Gastroesophageal sphincter (tissue), 4 donors: ENCODE data around the gene CLSTN2. TPM values are rescaled to one million over a fixed set of nuclear protein-coding genes. Genes with fewer than 3 reads are reported as not detected.

ENCODE experiments used
- ATAC-seq: fragments of 150-250 bp; one replicate; pipeline ENCODE4 v1.9.1; 2016; ENCODE audit warnings: mild to moderate bottlenecking, moderate library complexity
- H3K27ac ChIP-seq, 4 donors: fragments of 200-600 bp; sonication (generic) in 3 of 4; 1 replicate in 3 of 4; 2 replicates in 1 of 4; pipeline ENCODE4 v1.5.1; 2016 to 2019
- H3K27me3 ChIP-seq: fragments of 200-600 bp; sonication (generic); one replicate; pipeline ENCODE4 v1.5.1; 2019
- H3K36me3 ChIP-seq, 2 donors: fragments of 200-600 bp; sonication (generic); one replicate each; pipeline ENCODE4 v1.5.1; 2019; ENCODE audit warnings: control low read depth in 1 of 2
- H3K4me1 ChIP-seq, 3 donors: fragments of 200-600 bp; sonication (generic); 1 replicate in 2 of 3; 2 replicates in 1 of 3; pipeline ENCODE4 v1.5.1; 2016 to 2019; ENCODE audit warnings: control low read depth in 2 of 3
- H3K4me3 ChIP-seq, 2 donors: fragments of 200-600 bp; sonication (generic); one replicate each; pipeline ENCODE4 v1.5.1; 2019; ENCODE audit warnings: mild to moderate bottlenecking in 1 of 2, moderate library complexity in 1 of 2
- H3K9me3 ChIP-seq, 3 donors: fragments of 200-600 bp; sonication (generic); one replicate each; pipeline ENCODE4 v1.5.1; 2017 to 2019; ENCODE audit warnings: control low read depth in 2 of 3
- EP300 ChIP-seq: sonication (generic); formaldehyde crosslinking; IDR thresholded peaks from one replicate; pipeline ENCODE4 v1.6.1; 2017; ENCODE audit warnings: antibody characterized with exemption, mild to moderate bottlenecking
- POLR2A ChIP-seq, 2 donors: fragments of 450-650 bp; IDR thresholded peaks; one replicate each; pipeline ENCODE4 v1.6.1; 2017; ENCODE audit warnings: antibody characterized with exemption in 2 of 2, mild to moderate bottlenecking in 2 of 2, moderate library complexity in 1 of 2
- POLR2AphosphoS5 ChIP-seq: sonication (generic); formaldehyde crosslinking; IDR thresholded peaks from one replicate; pipeline ENCODE4 v1.6.1; 2017; ENCODE audit warnings: antibody characterized with exemption
- WGBS, 2 donors: methylation state at CpG; one replicate each; pipeline ENCODE4 v1.1.5; 2018; ENCODE audit warnings: low coverage in 1 of 2; 5-methylcytosine and 5-hydroxymethylcytosine counted together
- total RNA-seq, 4 donors: library from RNA; depleted of rRNA; stranded (reverse); fragments of >200 nt; gene quantifications; one replicate each; pipeline ENCODE4 v1.1.0, GENCODE V29; 2016
- TF ChIP-seq, protein P1 (sequence below), 4 experiments: fragments of 200-600 bp in 2 of 4; fragments of 450-650 bp in 2 of 4; sonication (generic) in 1 of 4; IDR thresholded peaks; one replicate each; pipeline ENCODE4 v1.5.1; 2017 to 2019; ENCODE audit warnings: antibody characterized with exemption in 4 of 4, mild to moderate bottlenecking in 2 of 4, moderate library complexity in 2 of 4

CLSTN2 gene
- total RNA-seq, 4 donors from 2014 or later = 6.6 to 9.7 (median 7.7) TPM

DNA sequence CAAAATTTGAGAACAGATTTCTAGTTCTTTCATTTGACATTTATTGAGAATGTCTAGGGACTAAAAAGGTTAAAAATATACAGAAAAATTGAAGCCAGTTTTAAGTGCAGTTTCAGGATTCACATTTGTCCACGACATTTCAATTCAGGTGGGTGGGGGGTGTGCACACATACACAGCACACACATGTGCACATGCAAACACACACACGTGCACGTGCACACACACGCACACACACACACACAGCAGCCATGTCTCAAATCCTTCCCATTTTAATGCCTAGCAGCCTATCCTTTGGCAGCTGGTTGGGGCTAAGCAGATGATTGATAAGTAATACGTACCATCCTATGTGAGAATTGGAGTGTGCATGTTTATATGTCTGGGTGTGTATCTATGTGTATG lies 504.5 kb downstream of the CLSTN2 start:
- ATAC-seq = no peak
- no peak overlapping the region for H3K4me3 ChIP-seq
- 71 to 79% methylated on average over 4 to 5 of the region's 5 CpGs for WGBS, 2 donors
- no peak overlapping the region for H3K27ac ChIP-seq
- H3K36me3 ChIP-seq = no peaks in the 10 kb centered on the region
- H3K4me1 ChIP-seq = no peaks in the 10 kb centered on the region
- H3K27me3 ChIP-seq = no peaks in the 10 kb centered on the region
- no peak for TF ChIP-seq POLR2A (IDR thresholded peaks at IDR 0.05)
- TF ChIP-seq POLR2AphosphoS5 = no peak
- no peak for TF ChIP-seq EP300
- TF ChIP-seq, protein P1, sequence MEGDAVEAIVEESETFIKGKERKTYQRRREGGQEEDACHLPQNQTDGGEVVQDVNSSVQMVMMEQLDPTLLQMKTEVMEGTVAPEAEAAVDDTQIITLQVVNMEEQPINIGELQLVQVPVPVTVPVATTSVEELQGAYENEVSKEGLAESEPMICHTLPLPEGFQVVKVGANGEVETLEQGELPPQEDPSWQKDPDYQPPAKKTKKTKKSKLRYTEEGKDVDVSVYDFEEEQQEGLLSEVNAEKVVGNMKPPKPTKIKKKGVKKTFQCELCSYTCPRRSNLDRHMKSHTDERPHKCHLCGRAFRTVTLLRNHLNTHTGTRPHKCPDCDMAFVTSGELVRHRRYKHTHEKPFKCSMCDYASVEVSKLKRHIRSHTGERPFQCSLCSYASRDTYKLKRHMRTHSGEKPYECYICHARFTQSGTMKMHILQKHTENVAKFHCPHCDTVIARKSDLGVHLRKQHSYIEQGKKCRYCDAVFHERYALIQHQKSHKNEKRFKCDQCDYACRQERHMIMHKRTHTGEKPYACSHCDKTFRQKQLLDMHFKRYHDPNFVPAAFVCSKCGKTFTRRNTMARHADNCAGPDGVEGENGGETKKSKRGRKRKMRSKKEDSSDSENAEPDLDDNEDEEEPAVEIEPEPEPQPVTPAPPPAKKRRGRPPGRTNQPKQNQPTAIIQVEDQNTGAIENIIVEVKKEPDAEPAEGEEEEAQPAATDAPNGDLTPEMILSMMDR (IDR thresholded peaks at IDR 0.05) = no peak
- no peaks in the 10 kb centered on the region for H3K9me3 ChIP-seq

DNA sequence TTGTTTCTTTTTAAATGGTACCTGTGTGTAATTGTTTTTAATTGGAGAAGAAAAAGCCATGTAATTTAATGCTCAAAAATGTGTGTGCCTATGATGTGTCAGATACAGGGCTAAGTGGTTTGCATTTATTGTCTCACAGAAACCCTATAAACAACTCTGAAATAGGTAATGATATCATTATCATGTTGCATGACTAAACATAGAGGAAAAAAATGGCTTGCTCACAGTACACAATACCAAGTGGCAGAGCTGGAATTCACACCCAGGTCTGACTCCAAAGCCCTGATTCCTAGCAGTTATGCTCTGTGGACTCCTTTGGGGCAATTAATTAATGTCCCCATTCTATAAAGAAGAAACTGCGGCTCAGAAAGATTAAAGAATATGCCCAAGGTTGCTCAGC lies 505.5 kb downstream of the CLSTN2 start:
- WGBS, 2 donors = 91% methylated on average over 1 of the region's 1 CpG; no CpG with 5 or more reads in 1 of the 2 donors
- ATAC-seq = no peak
- Histone ChIP-seq H3K4me3 (no peak overlapping the region), H3K27me3 (no peaks in the 10 kb centered on the region), H3K9me3 (no peaks in the 10 kb centered on the region), H3K4me1 (no peaks in the 10 kb centered on the region), H3K27ac (no peak overlapping the region), H3K36me3 (no peaks in the 10 kb centered on the region)
- TF ChIP-seq, protein P1 (IDR thresholded peaks at IDR 0.05) = no peak
- TF ChIP-seq POLR2A (IDR thresholded peaks at IDR 0.05) (no peak), EP300 (no peak), POLR2AphosphoS5 (no peak)

DNA sequence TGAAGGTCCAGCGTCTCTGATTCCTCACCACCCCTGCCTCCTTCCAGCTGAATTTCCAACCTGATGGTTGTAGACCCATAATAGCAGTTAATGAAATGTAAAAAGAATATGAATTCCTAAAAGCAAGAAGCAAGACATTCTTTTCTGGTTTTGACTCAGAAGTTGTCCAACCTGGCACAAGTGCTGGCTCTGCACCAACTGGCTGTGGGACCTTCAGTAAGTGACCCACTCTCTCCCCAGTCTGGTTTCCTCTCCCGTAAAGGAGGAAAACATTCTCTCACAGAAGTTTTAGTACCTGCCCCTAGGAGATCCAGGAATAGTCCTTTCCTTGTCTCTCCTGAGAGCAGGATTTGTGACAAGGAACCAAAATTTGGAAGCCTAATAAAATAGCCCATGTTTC lies 506.0 kb downstream of the CLSTN2 start:
- no peak for ATAC-seq
- TF ChIP-seq POLR2A (IDR thresholded peaks at IDR 0.05) = no peak
- TF ChIP-seq, protein P1 (IDR thresholded peaks at IDR 0.05) = no peak
- no peaks in the 10 kb centered on the region for H3K36me3 ChIP-seq
- no peaks in the 10 kb centered on the region for H3K9me3 ChIP-seq
- 62 to 100% methylated on average over 2 of the region's 2 CpGs for WGBS, 2 donors
- no peaks in the 10 kb centered on the region for H3K4me1 ChIP-seq
- H3K27ac ChIP-seq = no peak overlapping the region
- no peak overlapping the region for H3K4me3 ChIP-seq
- no peaks in the 10 kb centered on the region for H3K27me3 ChIP-seq

DNA sequence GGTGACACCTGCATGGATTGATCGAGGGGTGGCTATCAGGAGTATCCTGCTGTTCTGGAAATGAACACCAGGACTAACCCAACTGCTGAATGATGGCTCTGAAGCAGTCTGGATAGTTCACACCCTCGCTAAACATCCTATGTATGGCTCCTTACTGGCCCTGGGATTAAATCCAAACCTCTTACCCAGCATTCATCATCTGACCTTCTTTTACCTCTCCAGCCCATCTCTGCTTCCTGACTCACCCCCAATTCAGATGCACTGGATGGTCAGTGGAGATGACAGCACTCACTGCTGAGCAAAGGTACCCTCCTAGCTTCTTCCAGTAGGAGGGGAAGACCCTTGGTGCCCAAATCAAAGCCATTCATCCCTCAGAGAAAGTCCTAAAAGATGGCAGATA lies 507.6 kb downstream of the CLSTN2 start:
- WGBS, 2 donors = 93% methylated on average over 2 of the region's 2 CpGs; no CpG with 5 or more reads in 1 of the 2 donors
- no peak for ATAC-seq
- Histone ChIP-seq H3K27me3 (no peaks in the 10 kb centered on the region), H3K27ac (no peak overlapping the region), H3K9me3 (no peaks in the 10 kb centered on the region), H3K4me3 (no peak overlapping the region), H3K36me3 (no peaks in the 10 kb centered on the region), H3K4me1 (no peaks in the 10 kb centered on the region)
- TF ChIP-seq, protein P1 (IDR thresholded peaks at IDR 0.05) = no peak
- TF ChIP-seq EP300 (no peak), POLR2A (IDR thresholded peaks at IDR 0.05) (no peak), POLR2AphosphoS5 (no peak)

DNA sequence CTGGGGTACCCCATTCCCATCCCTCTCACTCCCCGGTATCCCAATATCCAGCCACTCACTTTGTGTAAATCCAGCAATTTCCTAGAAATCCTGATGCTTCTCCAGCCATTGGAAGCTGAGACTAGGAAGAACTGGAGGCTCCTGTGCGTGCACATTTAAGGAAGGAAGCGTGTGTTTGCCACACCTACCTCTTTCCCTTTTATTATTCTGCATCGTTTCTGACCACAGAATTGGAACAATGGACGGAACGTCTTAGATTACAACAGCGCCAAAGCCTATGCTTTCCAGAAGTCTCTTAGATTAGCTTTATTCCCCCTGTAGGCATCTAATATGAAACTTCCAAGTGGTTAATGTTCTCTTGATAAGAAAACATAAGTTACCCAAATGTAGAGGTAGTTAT lies 508.1 kb downstream of the CLSTN2 start:
- no peak for ATAC-seq
- Histone ChIP-seq H3K27ac (no peak overlapping the region), H3K4me1 (no peaks in the 10 kb centered on the region), H3K36me3 (no peaks in the 10 kb centered on the region), H3K4me3 (no peak overlapping the region), H3K27me3 (no peaks in the 10 kb centered on the region), H3K9me3 (no peaks in the 10 kb centered on the region)
- TF ChIP-seq EP300 (no peak), POLR2A (IDR thresholded peaks at IDR 0.05) (no peak), POLR2AphosphoS5 (no peak)
- TF ChIP-seq, protein P1 (IDR thresholded peaks at IDR 0.05) = no peak
- WGBS, 2 donors = 58 to 77% methylated on average over 6 to 7 of the region's 7 CpGs
